Keratinocyte (primary cell): Measurements from ENCODE around the gene LIN9. TPM values are rescaled to one million over a fixed set of nuclear protein-coding genes. Genes with fewer than 3 reads are reported as not detected.

Experiments used
- DNase-seq: peaks from one replicate; pipeline ENCODE4 v3.0.0-alpha.2; 2011; ENCODE audit warnings: low read depth, missing footprints, low spot score
- FAIRE-seq: peaks from 2 replicates; lab custom pipeline; 2011; peaks lifted over from hg19 to GRCh38; lab: Jason Lieb, UNC
- H2AFZ ChIP-seq: 2 replicates; pipeline ENCODE4 v1.6.0; 2012; ENCODE audit warnings: low read length, control low read depth, inconsistent platforms; ENCODE audit not compliant: control insufficient read depth
- H3K27ac ChIP-seq: 2 replicates; pipeline ENCODE4 v1.5.1; 2011; ENCODE audit warnings: low read length; ENCODE audit not compliant: control insufficient read depth, insufficient read depth
- H3K27me3 ChIP-seq: 3 replicates; pipeline ENCODE4 v1.6.0; 2011; ENCODE audit warnings: low read length; ENCODE audit not compliant: control insufficient read depth, insufficient read depth; ENCODE audit errors: extremely low read depth
- H3K36me3 ChIP-seq, 2 experiments: 2 replicates in 1 of 2; 3 replicates in 1 of 2; pipeline ENCODE4 v1.5.1; 2011; ENCODE audit warnings: low read length in 2 of 2, mild to moderate bottlenecking in 1 of 2; ENCODE audit not compliant: control insufficient read depth in 2 of 2, insufficient read depth in 2 of 2; ENCODE audit errors: extremely low read depth in 1 of 2
- H3K4me1 ChIP-seq: 3 replicates; pipeline ENCODE4 v1.5.1; 2011; ENCODE audit warnings: low read length; ENCODE audit not compliant: control insufficient read depth, insufficient read depth; ENCODE audit errors: extremely low read depth
- H3K4me2 ChIP-seq: 3 replicates; pipeline ENCODE4 v1.6.0; 2011; ENCODE audit warnings: low read depth, low read length; ENCODE audit not compliant: control insufficient read depth, insufficient read depth; ENCODE audit errors: extremely low read depth
- H3K4me3 ChIP-seq, 3 experiments: fragments of 200-600 bp in 1 of 3; sonication (generic) in 1 of 3; 2 replicates in 2 of 3; 3 replicates in 1 of 3; pipeline ENCODE4 v1.5.1; 2011 to 2016; ENCODE audit warnings: low read length in 3 of 3, mild to moderate bottlenecking in 3 of 3, control low read depth in 2 of 3, inconsistent platforms in 1 of 3, low read depth in 1 of 3, mixed read lengths in 1 of 3, mixed run types in 1 of 3, moderate library complexity in 1 of 3; ENCODE audit not compliant: control insufficient read depth in 2 of 3, insufficient read depth in 2 of 3; ENCODE audit errors: extremely low read depth in 1 of 3
- H3K79me2 ChIP-seq: 2 replicates; pipeline ENCODE4 v1.6.0; 2012; ENCODE audit warnings: low read length; ENCODE audit not compliant: control insufficient read depth, insufficient read depth
- H3K9ac ChIP-seq: 3 replicates; pipeline ENCODE4 v1.6.0; 2011; ENCODE audit warnings: low read length; ENCODE audit not compliant: control insufficient read depth, insufficient read depth; ENCODE audit errors: extremely low read depth
- H3K9me1 ChIP-seq: 3 replicates; pipeline ENCODE4 v1.6.0; 2011; ENCODE audit warnings: low read length; ENCODE audit not compliant: control insufficient read depth, insufficient read depth; ENCODE audit errors: extremely low read depth
- H3K9me3 ChIP-seq: 2 replicates; pipeline ENCODE4 v1.5.1; 2012; ENCODE audit warnings: low read depth, low read length; ENCODE audit not compliant: control insufficient read depth
- H4K20me1 ChIP-seq: 3 replicates; pipeline ENCODE4 v1.6.0; 2011; ENCODE audit warnings: low read length; ENCODE audit not compliant: control insufficient read depth, insufficient read depth; ENCODE audit errors: extremely low read depth
- EZH2 ChIP-seq: IDR thresholded peaks from one replicate; pipeline ENCODE4 v1.6.1; 2012; ENCODE audit warnings: inconsistent platforms, mild to moderate bottlenecking, low read length, moderate library complexity
- dilution Hi-C: fragments of 300-500 bp; cut with MboI; formaldehyde crosslinking; loops from one replicate; pipeline ENCODE4 v1.7.0; 2020; ENCODE audit warnings: low sequenced_read_pairs; ENCODE audit not compliant: extremely low pct_ligation_motif_present
- polyA plus RNA-seq, 5 experiments: library from polyadenylated mRNA; depleted of rRNA in 3 of 5; stranded (reverse) in 3 of 5; stranded (forward) in 1 of 5; unstranded in 1 of 5; fragments of >200 nt; gene quantifications; 1 replicate in 1 of 5; 2 replicates in 3 of 5; 3 replicates in 1 of 5; pipeline versions ENCODE4 v1.2.1 to v1.2.3, GENCODE V29; 2011 to 2012; ENCODE audit warnings: missing spikeins in 2 of 5, low read depth in 1 of 5, low replicate concordance in 1 of 5
- TF ChIP-seq, protein P1 (sequence below), 3 experiments: IDR thresholded peaks in 1 of 3; conservative IDR thresholded peaks in 1 of 3; optimal IDR thresholded peaks in 1 of 3; 2 replicates in 2 of 3; 3 replicates in 1 of 3; pipeline versions ENCODE3 to v1.5.1; 2011; ENCODE audit warnings: low read length in 3 of 3, mild to moderate bottlenecking in 3 of 3, moderate library complexity in 2 of 3, control low read depth in 1 of 3, inconsistent platforms in 1 of 3; ENCODE audit not compliant: insufficient read depth in 2 of 3; ENCODE audit errors: extremely low read depth in 1 of 3

LIN9 gene
- polyA plus RNA-seq, 1 donor (not counting 4 experiments of a cell fraction or from before 2014, with no cell fraction given) = 5.6 TPM

DNA sequence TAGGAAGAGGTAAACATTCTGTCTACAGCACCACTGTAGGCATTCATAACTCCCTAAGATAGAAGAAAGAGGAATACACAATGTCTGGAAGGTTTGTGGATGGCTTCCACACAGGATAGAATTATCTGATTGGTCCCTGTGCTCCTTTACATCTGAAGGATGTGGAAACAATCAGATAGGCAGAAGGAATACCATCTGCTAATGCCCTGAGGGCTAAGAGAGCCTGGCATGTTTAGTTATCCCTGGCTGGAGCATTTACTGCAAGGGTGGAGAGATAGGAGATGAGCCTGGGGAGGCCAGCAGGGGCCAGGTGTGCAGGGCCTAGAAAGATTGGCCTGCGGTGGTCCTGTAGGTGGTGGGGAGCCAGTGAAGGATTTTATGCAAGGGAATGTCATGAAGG is 113.8 kb downstream of the LIN9 start:
- no peak for DNase-seq
- Histone ChIP-seq H3K9me3 (no peaks in the 10 kb centered on the region), H3K9me1 (no peaks in the 10 kb centered on the region), H3K36me3 (no peaks in the 10 kb centered on the region), H3K79me2 (no peaks in the 10 kb centered on the region), H3K4me1 (no peaks in the 10 kb centered on the region), H3K4me2 (no peak overlapping the region), H3K9ac (no peak overlapping the region), H4K20me1 (no peaks in the 10 kb centered on the region), H2AFZ (no peak overlapping the region), H3K4me3 (no peak overlapping the region), H3K27me3 (no peaks in the 10 kb centered on the region), H3K27ac (no peak overlapping the region)
- TF ChIP-seq, protein P1, sequence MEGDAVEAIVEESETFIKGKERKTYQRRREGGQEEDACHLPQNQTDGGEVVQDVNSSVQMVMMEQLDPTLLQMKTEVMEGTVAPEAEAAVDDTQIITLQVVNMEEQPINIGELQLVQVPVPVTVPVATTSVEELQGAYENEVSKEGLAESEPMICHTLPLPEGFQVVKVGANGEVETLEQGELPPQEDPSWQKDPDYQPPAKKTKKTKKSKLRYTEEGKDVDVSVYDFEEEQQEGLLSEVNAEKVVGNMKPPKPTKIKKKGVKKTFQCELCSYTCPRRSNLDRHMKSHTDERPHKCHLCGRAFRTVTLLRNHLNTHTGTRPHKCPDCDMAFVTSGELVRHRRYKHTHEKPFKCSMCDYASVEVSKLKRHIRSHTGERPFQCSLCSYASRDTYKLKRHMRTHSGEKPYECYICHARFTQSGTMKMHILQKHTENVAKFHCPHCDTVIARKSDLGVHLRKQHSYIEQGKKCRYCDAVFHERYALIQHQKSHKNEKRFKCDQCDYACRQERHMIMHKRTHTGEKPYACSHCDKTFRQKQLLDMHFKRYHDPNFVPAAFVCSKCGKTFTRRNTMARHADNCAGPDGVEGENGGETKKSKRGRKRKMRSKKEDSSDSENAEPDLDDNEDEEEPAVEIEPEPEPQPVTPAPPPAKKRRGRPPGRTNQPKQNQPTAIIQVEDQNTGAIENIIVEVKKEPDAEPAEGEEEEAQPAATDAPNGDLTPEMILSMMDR (optimal IDR thresholded peaks at IDR 0.05 in 1 of 3, IDR thresholded peaks at IDR 0.05 in 1 of 3, conservative IDR thresholded peaks at IDR 0.05 in 1 of 3; ENCODE audit: extremely low read depth in 1 of 3, insufficient read depth in 2 of 3, low read length in 3 of 3) = no peak
- no peak for TF ChIP-seq EZH2
- FAIRE-seq = peak; percentile 5
- dilution Hi-C loops = no loop called here

DNA sequence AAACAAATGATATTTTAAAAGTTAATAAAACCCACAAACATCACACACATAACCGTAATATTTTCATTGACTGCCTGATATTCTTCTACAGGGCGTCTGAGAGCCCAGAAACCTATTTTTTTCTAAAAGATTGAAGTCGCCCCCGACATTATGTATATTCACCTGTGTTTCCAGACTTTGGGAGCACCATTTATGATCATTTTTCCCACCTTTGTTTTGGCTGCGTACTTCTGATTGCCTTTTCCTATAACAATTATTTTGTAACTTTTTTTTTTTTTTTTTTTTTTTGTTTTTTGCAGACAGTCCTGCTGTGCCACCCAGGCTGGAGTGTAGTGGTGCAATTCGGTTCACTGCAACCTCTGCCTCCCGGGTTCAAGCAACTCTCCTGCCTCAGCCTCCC is 121.6 kb downstream of the LIN9 start:
- dilution Hi-C loops = no loop called here
- H3K9me3 ChIP-seq = no peaks in the 10 kb centered on the region
- H3K27ac ChIP-seq = no peak overlapping the region
- peak overlapping the region; percentile 96 for H2AFZ ChIP-seq
- H3K36me3 ChIP-seq = no peaks in the 10 kb centered on the region
- H3K4me3 ChIP-seq = peak overlapping the region; percentile 75 to 91 (median 78)
- DNase-seq = no peak
- TF ChIP-seq, protein P1 (optimal IDR thresholded peaks at IDR 0.05 in 1 of 3, IDR thresholded peaks at IDR 0.05 in 1 of 3, conservative IDR thresholded peaks at IDR 0.05 in 1 of 3; ENCODE audit: extremely low read depth in 1 of 3, insufficient read depth in 2 of 3, low read length in 3 of 3) = no peak
- peaks cover 42% of the 10 kb centered on the region for H3K79me2 ChIP-seq
- no peak for FAIRE-seq
- H4K20me1 ChIP-seq = no peaks in the 10 kb centered on the region
- H3K27me3 ChIP-seq = no peaks in the 10 kb centered on the region
- peaks cover 2% of the 10 kb centered on the region for H3K9me1 ChIP-seq
- H3K4me2 ChIP-seq = peak overlapping the region; percentile 100
- peaks cover 21% of the 10 kb centered on the region for H3K4me1 ChIP-seq
- H3K9ac ChIP-seq = no peak overlapping the region
